IMR-90 (cell line): Measurements from ENCODE around the gene USP32. TPM values are rescaled to one million over a fixed set of nuclear protein-coding genes. Genes with fewer than 3 reads are reported as not detected.
A peak's percentile ranks its signal among the peaks of the same experiment; 100 is the strongest.
"Not testable (repeated sequence)": the region's sequence is repeated elsewhere in the genome, so short reads cannot be mapped to it uniquely, and the experiment has no call there.

Source experiments
- ATAC-seq: fragments of 200-7000 bp; cut with Tn5 transposase; 2 replicates; pipeline ENCODE4 v1.9.1; 2020; ENCODE audit warnings: low read depth, mild to moderate bottlenecking, moderate library complexity
- BruUV-seq: library from RNA; stranded (reverse); fragments of 400-500 nt; replicated peaks from 2 replicates; lab custom pipeline; 2021; lab: Mats Ljungman, UMichigan
- CTCF ChIA-PET: fragments of 300-600 bp; formaldehyde crosslinking; extraction: SDS; loops from one replicate; lab custom pipeline; 2021; ENCODE audit warnings: antibody characterized with exemption; lab: Yijun Ruan, JAX
- POLR2A ChIA-PET: fragments of 300-600 bp; sonication (Branson Sonifier 250); formaldehyde crosslinking; loops from one replicate; lab custom pipeline; 2022; ENCODE audit warnings: antibody characterized with exemption; ENCODE audit not compliant: unreplicated experiment; lab: Charles Lee
- DNase-seq: peaks from one replicate; pipeline ENCODE4 v3.0.0; 2013
- H2AFZ ChIP-seq: replicated peaks from 2 replicates; pipeline ENCODE3; 2013; ENCODE audit warnings: low read length, mild to moderate bottlenecking; ENCODE audit not compliant: poor library complexity
- H2AK5ac ChIP-seq: 2 replicates; pipeline ENCODE4 v1.6.1; 2013; ENCODE audit warnings: low read depth, low read length, inconsistent platforms
- H2AK9ac ChIP-seq: replicated peaks from 2 replicates; pipeline ENCODE3; 2013; ENCODE audit warnings: mild to moderate bottlenecking, low read depth, low read length, moderate library complexity; ENCODE audit not compliant: poor library complexity
- H2BK120ac ChIP-seq: 2 replicates; pipeline ENCODE4 v1.6.1; 2013; ENCODE audit warnings: low read depth, low read length, inconsistent platforms
- H2BK15ac ChIP-seq: 3 replicates; pipeline ENCODE4 v1.6.1; 2013; ENCODE audit warnings: low read depth, low read length, inconsistent platforms
- H2BK20ac ChIP-seq: 2 replicates; pipeline ENCODE4 v1.6.1; 2013; ENCODE audit warnings: low read depth, mild to moderate bottlenecking, inconsistent platforms, low read length, moderate library complexity
- H2BK5ac ChIP-seq: 2 replicates; pipeline ENCODE4 v1.6.1; 2013; ENCODE audit warnings: mild to moderate bottlenecking, low read depth, low read length, inconsistent platforms; ENCODE audit not compliant: poor library complexity, severe bottlenecking
- H3K14ac ChIP-seq: replicated peaks from 2 replicates; pipeline ENCODE4 v1.6.1; 2013; ENCODE audit warnings: low read depth, low read length, inconsistent platforms
- H3K18ac ChIP-seq: 2 replicates; pipeline ENCODE4 v1.6.1; 2013; ENCODE audit warnings: low read depth, low read length, control low read depth
- H3K23ac ChIP-seq: 2 replicates; pipeline ENCODE4 v1.6.1; 2013; ENCODE audit warnings: low read depth, low read length, inconsistent platforms
- H3K27ac ChIP-seq: 2 replicates; pipeline ENCODE4 v1.5.1; 2013; ENCODE audit warnings: mild to moderate bottlenecking, control low read depth, low read length; ENCODE audit not compliant: insufficient read depth
- H3K27me3 ChIP-seq: 2 replicates; pipeline ENCODE4 v1.6.1; 2013; ENCODE audit warnings: low read length; ENCODE audit not compliant: control insufficient read depth, insufficient read depth
- H3K36me3 ChIP-seq: 2 replicates; pipeline ENCODE4 v1.6.1; 2013; ENCODE audit warnings: low read length, mixed read lengths; ENCODE audit not compliant: control insufficient read depth, insufficient read depth
- H3K4ac ChIP-seq: 2 replicates; pipeline ENCODE4 v1.6.1; 2013; ENCODE audit warnings: low read depth, low read length, inconsistent platforms
- H3K4me1 ChIP-seq: 2 replicates; pipeline ENCODE4 v1.6.1; 2013; ENCODE audit warnings: low read length, mixed read lengths; ENCODE audit not compliant: control insufficient read depth, insufficient read depth
- H3K4me2 ChIP-seq: 2 replicates; pipeline ENCODE4 v1.6.1; 2013; ENCODE audit warnings: low read depth, mild to moderate bottlenecking, control low read depth, low read length, moderate library complexity
- H3K4me3 ChIP-seq: 2 replicates; pipeline ENCODE4 v1.5.1; 2013; ENCODE audit warnings: low read depth, mild to moderate bottlenecking, control low read depth, low read length, moderate library complexity; ENCODE audit not compliant: insufficient read depth
- H3K56ac ChIP-seq: 2 replicates; pipeline ENCODE4 v1.6.1; 2013; ENCODE audit warnings: low read length, inconsistent platforms; ENCODE audit not compliant: insufficient read depth; ENCODE audit errors: extremely low read depth
- H3K79me1 ChIP-seq, 2 experiments: 2 replicates each; pipeline ENCODE4 v1.6.1; 2013; ENCODE audit warnings: low read length in 2 of 2, inconsistent platforms in 1 of 2, low read depth in 1 of 2
- H3K9ac ChIP-seq: 2 replicates; pipeline ENCODE4 v1.6.1; 2013; ENCODE audit warnings: low read depth, low read length, control low read depth
- H3K9me1 ChIP-seq: 2 replicates; pipeline ENCODE4 v1.6.1; 2013; ENCODE audit warnings: low read length, inconsistent platforms; ENCODE audit not compliant: insufficient read depth
- H3K9me3 ChIP-seq: 2 replicates; pipeline ENCODE4 v1.6.1; 2013; ENCODE audit warnings: low read length; ENCODE audit not compliant: control insufficient read depth, insufficient read depth
- H4K20me1 ChIP-seq: 2 replicates; pipeline ENCODE4 v1.6.1; 2013; ENCODE audit warnings: low read length, inconsistent platforms; ENCODE audit not compliant: insufficient read depth
- H4K5ac ChIP-seq: 2 replicates; pipeline ENCODE4 v1.6.1; 2013; ENCODE audit warnings: mild to moderate bottlenecking, low read depth, low read length, control low read depth
- H4K8ac ChIP-seq, 2 experiments: 2 replicates each; pipeline ENCODE4 v1.6.1; 2013; ENCODE audit warnings: low read depth in 2 of 2, low read length in 2 of 2, control low read depth in 1 of 2, inconsistent platforms in 1 of 2
- H4K91ac ChIP-seq: 2 replicates; pipeline ENCODE4 v1.6.1; 2013; ENCODE audit warnings: low read depth, low read length, inconsistent platforms; ENCODE audit not compliant: insufficient read depth
- FOS ChIP-seq: fragments of 150-350 bp; IDR thresholded peaks from 2 replicates; pipeline ENCODE4 v1.6.1; 2016; ENCODE audit warnings: low read depth, low read length
- WGBS, 2 experiments: methylation state at CpG; one replicate each; pipeline versions ENCODE4 v1.1.5 to v1.1.7; 2013; ENCODE audit warnings: missing lambda C conversion rate in 2 of 2; ENCODE audit not compliant: insufficient read length in 1 of 2; ENCODE audit errors: extremely low coverage in 2 of 2; 5-methylcytosine and 5-hydroxymethylcytosine counted together
- dilution Hi-C: fragments of 300-500 bp; cut with HindIII; formaldehyde crosslinking; loops from one replicate; pipeline ENCODE4 v1.14.3; 2018; ENCODE audit warnings: low sequenced_read_pairs; ENCODE audit not compliant: unreplicated experiment
- in situ Hi-C: fragments of 300-500 bp; cut with MboI; formaldehyde crosslinking; loops from 3 replicates; pipeline ENCODE4 v1.14.3; 2019; ENCODE audit warnings: low sequenced_read_pairs, inconsistent platforms, mixed read lengths
- intact Hi-C: fragments of 100-400 bp; cut with micrococcal nuclease; formaldehyde crosslinking; loops from 2 replicates; pipeline ENCODE4 v1.10.0; 2022
- polyA plus RNA-seq, 3 experiments: library from polyadenylated mRNA; depleted of rRNA; stranded (reverse); fragments of >200 nt; gene quantifications; 2 replicates each; pipeline ENCODE4 v1.2.3, GENCODE V29; 2012; ENCODE audit warnings: low replicate concordance in 1 of 3
- total RNA-seq: library from RNA; depleted of rRNA; stranded (reverse); fragments of >200 nt; gene quantifications from 2 replicates; pipeline ENCODE4 v1.2.3, GENCODE V29; 2012
- TF ChIP-seq, protein P1 (sequence below): fragments of 150-350 bp; IDR thresholded peaks from 2 replicates; pipeline ENCODE4 v1.6.1; 2016; ENCODE audit warnings: low read depth, mild to moderate bottlenecking, low read length, moderate library complexity, borderline replicate concordance

The USP32 gene
- total and polyA plus RNA-seq, 2 of the 4 experiments (the other 2 are of a cell fraction), result 16.8 to 46.8 TPM

DNA sequence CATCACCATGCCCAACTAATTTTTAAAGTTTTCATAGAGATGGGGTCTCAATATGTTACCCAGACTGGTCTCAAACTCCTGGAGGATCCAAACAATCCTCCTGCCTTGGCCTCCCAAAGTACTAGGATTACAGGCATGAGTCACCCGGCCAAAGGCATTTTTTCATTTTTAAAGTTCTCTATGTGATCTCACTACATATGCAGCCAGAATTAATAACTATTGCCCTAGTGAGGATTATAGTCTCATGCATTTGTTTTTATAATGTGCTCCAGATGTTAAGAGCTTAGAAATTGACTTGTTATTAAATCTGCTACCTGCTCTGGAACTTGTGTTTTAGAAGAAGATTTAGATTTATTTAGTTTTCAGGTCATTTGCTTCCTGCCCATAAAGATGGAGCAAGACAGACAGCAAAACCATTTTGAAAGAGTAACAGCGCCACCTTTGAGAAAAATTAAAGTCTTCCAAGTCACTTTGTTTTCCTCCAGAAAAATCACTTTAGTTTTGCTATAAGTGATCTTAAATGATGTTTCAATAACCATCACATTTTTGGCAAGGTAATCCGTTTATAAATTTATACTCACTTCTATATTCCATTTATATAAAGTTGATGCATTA, 162.6 kb downstream of the USP32 start:
- ATAC-seq (peak; percentile 59), DNase-seq (peak; percentile 63)
- Histone ChIP-seq H3K27ac (no peak overlapping the region), H2AK5ac (no peak overlapping the region), H3K14ac (no peak overlapping the region), H2AFZ (no peak overlapping the region), H4K20me1 (0 out of 2 replicates have a peak, but pooled peaks cover 4% of the 10 kb centered on the region), H3K36me3 (peaks cover 15% of the 10 kb centered on the region), H4K91ac (no peak overlapping the region), H3K9ac (no peak overlapping the region), H3K4ac (no peak overlapping the region), H3K56ac (no peak overlapping the region), H2BK120ac (no peak overlapping the region), H2BK15ac (no peak overlapping the region), H3K9me3 (no peaks in the 10 kb centered on the region), H3K4me1 (peaks cover 4% of the 10 kb centered on the region; the same call in 1 of the 2 replicates), H3K23ac (no peak overlapping the region), H3K18ac (no peak overlapping the region), H2AK9ac (no peak overlapping the region), H4K8ac (no peak overlapping the region), H3K4me3 (no peak overlapping the region), H3K79me1 (peaks cover 4 to 22% of the 10 kb centered on the region in 2 experiments; a peak in 2 of 4 replicates), H2BK5ac (no peak overlapping the region), H2BK20ac (no peak overlapping the region), H3K27me3 (no peaks in the 10 kb centered on the region), H4K5ac (no peak overlapping the region), H3K9me1 (peaks cover 2% of the 10 kb centered on the region; the same call in 1 of the 2 replicates), H3K4me2 (no peak overlapping the region)
- BruUV-seq, result no TSS peak
- CTCF ChIA-PET, result no interaction called here
- no CpG with 5 or more reads among the region's 3 CpGs for WGBS, 2 experiments
- intact Hi-C loops, result no loop called here
- POLR2A ChIA-PET, result no interaction called here
- dilution Hi-C loops, result no loop called here
- in situ Hi-C loops, result no loop called here
- TF ChIP-seq, protein P1, sequence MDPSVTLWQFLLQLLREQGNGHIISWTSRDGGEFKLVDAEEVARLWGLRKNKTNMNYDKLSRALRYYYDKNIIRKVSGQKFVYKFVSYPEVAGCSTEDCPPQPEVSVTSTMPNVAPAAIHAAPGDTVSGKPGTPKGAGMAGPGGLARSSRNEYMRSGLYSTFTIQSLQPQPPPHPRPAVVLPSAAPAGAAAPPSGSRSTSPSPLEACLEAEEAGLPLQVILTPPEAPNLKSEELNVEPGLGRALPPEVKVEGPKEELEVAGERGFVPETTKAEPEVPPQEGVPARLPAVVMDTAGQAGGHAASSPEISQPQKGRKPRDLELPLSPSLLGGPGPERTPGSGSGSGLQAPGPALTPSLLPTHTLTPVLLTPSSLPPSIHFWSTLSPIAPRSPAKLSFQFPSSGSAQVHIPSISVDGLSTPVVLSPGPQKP, result no peak
- peak; percentile 9; the same call in 1 of the 2 replicates for TF ChIP-seq FOS

DNA sequence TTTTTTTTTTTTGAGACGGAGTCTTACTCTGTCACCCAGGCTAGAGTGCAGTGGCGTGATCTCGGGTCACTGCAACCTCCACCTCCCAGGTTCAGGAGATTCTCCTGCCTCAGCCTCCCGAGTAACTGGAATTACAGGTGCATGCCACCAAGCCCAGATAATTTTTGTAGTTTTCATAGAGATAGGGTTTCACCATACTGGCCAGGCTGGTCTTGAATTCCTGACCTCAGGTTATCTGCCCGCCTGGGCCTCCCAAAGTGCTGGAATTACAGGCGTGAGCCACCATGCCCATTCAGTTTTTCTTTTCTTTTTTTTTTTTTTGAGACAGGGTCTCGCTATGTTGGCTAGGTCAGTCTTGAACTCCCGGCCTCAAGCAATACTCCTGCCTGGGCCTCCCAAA, 164.7 kb downstream of the USP32 start:
- CTCF ChIA-PET, result not testable (repeated sequence)
- WGBS, 2 experiments, result 100% methylated on average over 1 of the region's 8 CpGs; no CpG with 5 or more reads in 1 of the 2 experiments

More for the DNA sequence above, 164.7 kb downstream of the USP32 start:
- H2AK9ac ChIP-seq, H2BK20ac ChIP-seq, ATAC-seq, H3K4me3 ChIP-seq, H4K8ac ChIP-seq, H2BK120ac ChIP-seq, H3K23ac ChIP-seq, dilution Hi-C loops, H3K14ac ChIP-seq, H3K9ac ChIP-seq, intact Hi-C loops, H3K9me3 ChIP-seq, H3K27me3 ChIP-seq, H4K5ac ChIP-seq, H4K20me1 ChIP-seq, H2BK15ac ChIP-seq, DNase-seq, H2AFZ ChIP-seq, H3K4ac ChIP-seq, H3K4me2 ChIP-seq, in situ Hi-C loops, H3K4me1 ChIP-seq, H4K91ac ChIP-seq, H3K9me1 ChIP-seq, H2AK5ac ChIP-seq, BruUV-seq, H2BK5ac ChIP-seq, H3K56ac ChIP-seq, POLR2A ChIA-PET, H3K27ac ChIP-seq, H3K18ac ChIP-seq: not testable (repeated sequence)
- H3K36me3 ChIP-seq, result peaks cover 16% of the 10 kb centered on the region
- peaks cover 4 to 27% of the 10 kb centered on the region in 2 experiments; a peak in 2 of 4 replicates for H3K79me1 ChIP-seq
